GM19452 (cell line): ENCODE measurements around the gene RPS6KC1.
"Not testable (repeated sequence)": the region's sequence is repeated elsewhere in the genome, so short reads cannot be mapped to it uniquely, and the experiment has no call there.

Experiments used
- ATAC-seq: cut with Tn5 transposase; IDR thresholded peaks from one replicate; pipeline ENCODE4 v1.9.1; 2021; ENCODE audit not compliant: unreplicated experiment

RPS6KC1 gene

GRCh38 chr1:213054733-213055591 is 3.9 kb downstream of the RPS6KC1 start:
- no peak for ATAC-seq

- ATAC-seq = no peak
These were observed 4.7 kb downstream of the RPS6KC1 start for GRCh38 chr1:213055767-213056166.

- no peak for ATAC-seq
These were observed 6.4 kb downstream of the RPS6KC1 start for GRCh38 chr1:213057264-213058059.

- ATAC-seq = no peak
These were observed 9.8 kb downstream of the RPS6KC1 start for GRCh38 chr1:213060836-213061235.

DNA sequence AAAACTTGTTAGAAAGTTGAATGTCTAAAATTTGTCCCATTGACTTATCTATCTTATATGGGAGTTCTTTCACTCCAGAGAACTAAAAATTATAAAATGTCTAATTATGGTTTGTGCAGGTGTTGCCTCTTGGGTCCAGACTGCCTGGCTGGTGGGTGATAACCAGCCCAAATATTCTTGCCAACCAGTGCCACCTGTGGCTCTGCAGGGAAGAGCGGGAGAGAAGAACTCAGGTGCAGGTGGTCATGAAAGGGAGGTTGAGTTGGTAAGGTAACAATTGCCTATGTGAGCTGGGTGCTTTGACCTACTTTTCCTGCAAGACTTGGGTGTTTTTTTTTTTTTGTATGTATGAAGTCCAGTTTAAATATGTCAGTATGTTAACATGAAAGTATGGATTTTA is 10.2 kb downstream of the RPS6KC1 start:
- no peak for ATAC-seq

GRCh38 chr1:213065800-213066199 is 14.8 kb downstream of the RPS6KC1 start:
- ATAC-seq = no peak

- no peak for ATAC-seq
These were observed 15.3 kb downstream of the RPS6KC1 start for GRCh38 chr1:213066363-213066762.

- no peak for ATAC-seq
These were observed 16.3 kb downstream of the RPS6KC1 start for GRCh38 chr1:213067352-213067751.

- ATAC-seq = peak; percentile 97
These were observed 19.4 kb downstream of the RPS6KC1 start for GRCh38 chr1:213070406-213070805.

- ATAC-seq = peak; percentile 81
These were observed 24.7 kb downstream of the RPS6KC1 start for GRCh38 chr1:213075725-213076124.

GRCh38 chr1:213082420-213083111 is 31.5 kb downstream of the RPS6KC1 start:
- no peak for ATAC-seq

GRCh38 chr1:213083112-213083445 is 32.0 kb downstream of the RPS6KC1 start:
- no peak for ATAC-seq

DNA sequence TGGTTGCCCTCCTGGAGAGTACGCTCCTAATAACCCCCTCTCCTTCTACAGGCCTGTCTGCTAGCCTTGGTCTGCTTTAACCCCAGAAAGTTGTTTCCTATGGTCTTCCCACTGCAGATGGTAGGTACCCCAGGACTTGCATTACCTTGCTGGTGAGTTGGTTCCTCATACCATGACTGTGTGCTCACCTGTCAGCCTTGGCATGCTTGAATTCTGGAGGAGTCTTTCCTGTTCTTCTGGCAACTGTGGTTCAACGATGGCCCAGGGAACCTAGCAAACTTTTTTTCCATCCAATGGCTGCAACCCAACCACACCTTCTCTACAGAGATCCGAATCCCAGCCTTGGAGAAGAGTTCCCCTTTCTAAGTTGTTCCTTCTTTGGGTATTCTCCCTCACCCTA is 36.9 kb downstream of the RPS6KC1 start:
- no peak for ATAC-seq

GRCh38 chr1:213089924-213090677 is 39.1 kb downstream of the RPS6KC1 start:
- ATAC-seq = no peak

DNA sequence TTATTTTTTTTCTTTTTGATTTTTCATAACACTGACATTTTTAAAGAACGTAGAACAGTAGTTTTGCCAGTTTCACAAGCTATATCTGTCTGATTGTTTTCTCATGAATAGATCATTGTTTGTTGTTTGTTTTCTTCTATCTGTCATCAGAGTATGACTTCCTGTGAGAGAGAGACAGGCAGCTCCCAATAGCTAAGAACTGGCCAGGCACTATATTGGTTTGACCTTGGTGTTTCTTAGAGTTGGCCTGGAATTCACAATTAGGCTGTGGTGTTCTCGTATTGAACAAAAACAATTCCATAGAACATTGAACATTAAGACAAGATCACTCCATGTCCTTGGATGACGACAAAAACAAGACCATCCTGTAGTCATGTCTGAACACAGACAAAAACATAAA is 43.4 kb downstream of the RPS6KC1 start:
- ATAC-seq = no peak

DNA sequence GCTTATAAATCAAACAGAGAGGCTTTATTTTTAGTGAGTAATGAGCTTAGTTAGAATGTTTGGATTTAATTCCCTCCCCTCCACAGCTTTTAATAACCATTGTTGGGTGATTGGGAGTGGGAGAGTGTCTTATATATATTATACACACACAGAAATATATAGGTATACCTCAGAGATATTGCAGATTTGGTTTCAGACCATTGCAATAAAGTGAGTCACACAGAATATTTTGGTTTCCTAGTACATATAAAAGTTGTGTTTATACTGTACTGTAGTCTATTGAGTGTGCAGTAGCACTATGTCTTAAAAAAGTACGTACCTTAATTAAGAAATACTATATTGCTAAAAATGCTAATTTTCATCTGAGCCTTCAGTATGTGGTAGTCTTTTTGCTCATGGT is 44.4 kb downstream of the RPS6KC1 start:
- ATAC-seq = no peak

DNA sequence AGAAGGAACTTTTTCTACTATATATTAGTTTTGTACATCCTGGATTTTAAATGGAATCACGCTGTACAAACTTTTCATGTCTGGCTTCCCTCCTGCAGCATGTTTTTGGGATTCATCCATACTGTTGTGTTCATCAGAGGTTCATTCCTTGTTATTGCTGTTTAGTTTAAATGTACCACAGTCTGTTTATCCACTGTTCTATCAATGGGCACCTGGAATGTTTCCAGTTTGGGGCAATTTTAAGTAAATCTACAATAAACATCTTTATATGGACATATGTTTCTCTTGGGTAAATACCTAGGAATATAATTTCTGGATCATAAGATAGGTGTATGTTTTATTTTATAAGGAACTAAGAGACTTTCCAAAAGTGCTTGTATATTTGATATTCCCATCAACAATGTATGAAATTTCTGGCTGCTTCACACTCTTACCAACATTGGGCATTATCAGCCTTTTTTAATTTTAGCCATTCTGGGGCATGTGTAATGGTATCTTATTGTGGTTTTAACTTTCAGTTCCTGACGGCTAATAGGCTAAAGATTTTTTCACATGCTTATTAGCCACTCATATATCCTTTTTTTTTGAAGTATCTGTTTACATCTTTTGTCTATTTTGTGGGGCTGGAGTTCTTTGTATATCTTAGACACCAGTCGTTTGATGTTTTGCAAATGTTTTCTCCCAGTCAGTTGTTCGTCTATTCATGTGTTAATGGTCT is 48.8 kb downstream of the RPS6KC1 start:
- no peak for ATAC-seq

GRCh38 chr1:213100565-213100964 is 49.5 kb downstream of the RPS6KC1 start:
- ATAC-seq = not testable (repeated sequence)

- ATAC-seq = peak; percentile 46
These were observed 52.6 kb downstream of the RPS6KC1 start for GRCh38 chr1:213103377-213104306.
